Testis (tissue), 2 donors: ENCODE measurements around the gene HECTD4.

ENCODE experiments used
- CTCF ChIP-seq, 3 experiments: fragments of 450-650 bp in 2 of 3; fragments of 200-600 bp in 1 of 3; sonication (generic) in 1 of 3; IDR thresholded peaks; one replicate each; pipeline ENCODE4 v1.5.1; 2016 to 2019; ENCODE audit warnings: antibody characterized with exemption in 3 of 3, mild to moderate bottlenecking in 2 of 3, moderate library complexity in 1 of 3
- POLR2A ChIP-seq: fragments of 450-650 bp; IDR thresholded peaks from one replicate; pipeline ENCODE4 v1.6.1; 2017; ENCODE audit warnings: antibody characterized with exemption, mild to moderate bottlenecking, moderate library complexity

GRCh38 chr12:112236386-112236785 is 145.8 kb downstream of the HECTD4 start:
- TF ChIP-seq CTCF (IDR thresholded peaks at IDR 0.05) (no peak), POLR2A (no peak)
